HCT116 (cell line): Measurements from ENCODE around the gene SLC30A4.

Experiments used
- CTCF ChIP-seq, 3 experiments: fragments of 200-600 bp in 1 of 3; sonication (generic) in 1 of 3; IDR thresholded peaks in 2 of 3; conservative IDR thresholded peaks in 1 of 3; 2 replicates each; pipeline ENCODE4 v1.5.1; 2012 to 2017; ENCODE audit warnings: low read depth in 2 of 3, low read length in 2 of 3, antibody characterized with exemption in 1 of 3, borderline replicate concordance in 1 of 3, control low read depth in 1 of 3, mild to moderate bottlenecking in 1 of 3, mixed read lengths in 1 of 3, mixed run types in 1 of 3, moderate library complexity in 1 of 3; ENCODE audit not compliant: insufficient read depth in 1 of 3
- JUND ChIP-seq: IDR thresholded peaks from 2 replicates; pipeline ENCODE4 v1.6.1; 2012

GRCh38 chr15:45551676-45552075, 29.1 kb upstream of the SLC30A4 start:
- no peak for TF ChIP-seq JUND
- no peak for TF ChIP-seq CTCF (IDR thresholded peaks at IDR 0.05 in 2 of 3, conservative IDR thresholded peaks at IDR 0.05 in 1 of 3; ENCODE audit: borderline replicate concordance in 1 of 3, insufficient read depth in 1 of 3, low read depth in 2 of 3, low read length in 2 of 3)
